SK-N-MC (cell line): ENCODE data around the gene CHD9.

Experiments
- DNase-seq: peaks from one replicate; pipeline ENCODE4 v3.0.0-alpha.2; 2011; ENCODE audit warnings: low read depth, low spot score
- H3K27ac ChIP-seq: fragments of 200-600 bp; sonication (generic); 2 replicates; pipeline ENCODE4 v1.5.1; 2016; ENCODE audit warnings: mixed run types
- H3K36me3 ChIP-seq: fragments of 200-600 bp; sonication (generic); 2 replicates; pipeline ENCODE4 v1.6.1; 2017; ENCODE audit warnings: antibody characterized with exemption, low read length, mixed read lengths; ENCODE audit not compliant: insufficient read depth
- H3K4me3 ChIP-seq: fragments of 200-600 bp; sonication (generic); 2 replicates; pipeline ENCODE4 v1.5.1; 2016
- H3K9ac ChIP-seq: fragments of 200-600 bp; sonication (generic); 2 replicates; pipeline ENCODE4 v1.8.0; 2017; ENCODE audit warnings: mixed run types, mixed read lengths; ENCODE audit not compliant: insufficient read length
- H3K9me3 ChIP-seq: fragments of 200-600 bp; sonication (generic); 2 replicates; pipeline ENCODE4 v1.6.1; 2017; ENCODE audit warnings: low read depth, mild to moderate bottlenecking, antibody characterized with exemption, low read length, moderate library complexity, mixed read lengths
- EZH2 ChIP-seq: fragments of 200-600 bp; sonication (generic); IDR thresholded peaks from one replicate; pipeline ENCODE4 v1.6.1; 2017; ENCODE audit warnings: antibody characterized with exemption
- FOXP2 ChIP-seq: optimal IDR thresholded peaks from 2 replicates; pipeline ENCODE3; 2011; ENCODE audit warnings: mild to moderate bottlenecking, moderate library complexity; ENCODE audit not compliant: insufficient read depth; ENCODE audit errors: extremely low read length, control extremely low read depth
- POLR2AphosphoS5 ChIP-seq: IDR thresholded peaks from 2 replicates; pipeline ENCODE4 v1.6.1; 2012; ENCODE audit warnings: mild to moderate bottlenecking, low read depth, low read length, borderline replicate concordance

CHD9 gene

DNA sequence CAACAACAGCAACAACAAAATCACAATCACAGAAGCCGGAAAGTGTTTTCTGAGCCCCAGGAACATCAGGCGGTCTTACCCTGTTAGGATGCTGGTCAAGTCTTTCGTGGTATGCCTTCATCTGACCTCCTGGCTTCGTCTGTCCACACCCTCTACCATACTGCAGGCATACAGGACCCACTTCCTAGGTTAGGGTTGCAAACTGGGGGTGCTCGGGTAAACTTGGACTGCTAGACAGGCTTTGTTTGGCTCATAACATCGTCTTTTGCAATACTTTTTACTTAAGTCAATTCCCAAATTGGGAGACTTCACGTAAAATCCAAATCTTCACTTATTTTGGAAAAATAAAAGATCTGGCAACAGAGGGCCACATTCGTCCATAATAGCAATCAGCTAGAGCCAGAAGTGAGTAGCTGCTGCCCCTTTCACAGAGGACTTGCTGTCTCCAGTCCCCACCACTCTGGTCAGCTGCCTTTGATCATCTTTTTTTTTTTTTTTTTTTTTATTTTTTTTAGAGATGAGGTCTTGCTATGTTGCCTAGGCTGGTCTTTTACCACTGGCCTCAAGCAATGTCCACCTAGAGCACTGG, 30.0 kb downstream of the CHD9 start:
- peak overlapping the region; percentile 71 for H3K4me3 ChIP-seq
- no peaks in the 10 kb centered on the region for H3K36me3 ChIP-seq
- no peak for TF ChIP-seq FOXP2
- TF ChIP-seq EZH2, result no peak
- no peak for TF ChIP-seq POLR2AphosphoS5
- peak overlapping the region; percentile 99 for H3K27ac ChIP-seq
- no peak overlapping the region for H3K9ac ChIP-seq
- H3K9me3 ChIP-seq, result no peaks in the 10 kb centered on the region
- DNase-seq, result no peak

DNA sequence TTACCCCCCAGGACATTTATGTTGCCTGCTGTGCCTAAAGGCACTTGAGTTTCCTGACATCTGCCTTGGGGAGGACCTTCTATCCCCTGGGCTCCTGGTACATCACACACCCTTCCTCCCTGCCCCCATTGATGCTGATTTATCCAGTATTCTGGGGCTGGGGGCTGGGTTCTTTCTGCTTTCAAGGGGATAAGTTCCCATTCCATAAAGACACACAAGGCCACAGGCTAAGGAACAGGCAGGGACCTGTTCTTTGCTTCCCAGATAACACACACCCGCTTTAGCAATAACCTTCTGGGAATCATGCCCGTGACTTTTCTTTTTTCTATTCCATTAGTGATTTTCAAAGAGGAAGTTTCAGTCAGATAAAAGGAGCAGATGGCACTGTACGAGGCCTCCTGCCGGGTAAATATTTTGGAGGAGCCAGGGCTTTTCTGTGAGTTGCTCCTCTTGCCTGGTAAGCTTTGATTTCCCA, 30.6 kb downstream of the CHD9 start:
- peak overlapping the region; percentile 99 for H3K27ac ChIP-seq
- peak overlapping the region; percentile 75 for H3K9ac ChIP-seq
- H3K9me3 ChIP-seq, result no peaks in the 10 kb centered on the region
- no peak for DNase-seq
- H3K4me3 ChIP-seq, result peak overlapping the region; percentile 71
- no peaks in the 10 kb centered on the region for H3K36me3 ChIP-seq
- TF ChIP-seq POLR2AphosphoS5 (no peak), EZH2 (no peak), FOXP2 (no peak)

DNA sequence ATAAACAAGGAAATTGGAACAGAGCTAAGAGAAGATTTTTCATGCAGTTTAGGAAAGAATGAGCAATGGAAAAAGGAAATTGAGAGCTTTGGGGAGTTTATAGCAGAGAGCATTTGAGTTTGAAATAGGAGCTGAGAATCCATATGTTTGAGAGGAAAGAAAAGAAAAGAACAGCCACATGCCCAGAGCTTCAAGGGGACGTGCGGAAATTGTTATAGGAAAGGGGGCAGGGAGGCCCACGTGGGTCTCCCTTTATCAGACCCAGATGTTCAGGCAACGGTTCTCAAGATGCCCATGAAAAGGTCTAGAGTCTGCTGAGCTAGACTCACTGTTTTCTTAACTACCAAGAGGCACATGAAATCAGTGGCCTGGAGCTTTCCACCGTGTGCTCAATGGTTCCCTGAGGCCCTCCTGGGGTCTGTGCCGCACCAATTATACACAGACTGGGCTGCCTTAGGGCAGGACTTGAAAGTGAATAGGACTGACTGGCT, 31.2 kb downstream of the CHD9 start:
- Histone ChIP-seq H3K9me3 (no peaks in the 10 kb centered on the region), H3K4me3 (peak overlapping the region; percentile 71), H3K36me3 (no peaks in the 10 kb centered on the region), H3K9ac (peak overlapping the region; percentile 75), H3K27ac (peak overlapping the region; percentile 99)
- TF ChIP-seq POLR2AphosphoS5, result no peak; the same call in 1 of the 2 replicates
- TF ChIP-seq EZH2, result no peak
- TF ChIP-seq FOXP2, result no peak
- DNase-seq, result no peak

DNA sequence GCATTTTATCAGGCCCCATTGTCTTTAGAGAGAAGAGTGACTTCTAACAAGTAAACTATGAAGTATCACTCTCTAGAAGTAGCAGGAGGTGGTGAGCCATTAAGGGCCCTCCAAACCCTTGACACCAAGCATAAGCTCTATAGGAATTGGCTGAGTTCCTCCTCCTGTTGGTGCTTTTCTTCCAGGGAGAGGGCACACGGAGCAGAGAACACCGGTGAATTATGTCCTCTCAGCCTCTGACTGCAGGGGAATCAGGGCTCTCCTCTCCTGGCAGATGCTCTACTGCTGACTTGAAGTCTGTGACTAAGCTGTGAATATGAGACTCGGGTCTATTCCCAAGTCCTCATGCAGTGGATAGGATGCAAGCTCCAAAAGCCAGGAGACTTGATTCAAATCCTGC, 32.3 kb downstream of the CHD9 start:
- Histone ChIP-seq H3K4me3 (no peak overlapping the region), H3K36me3 (no peaks in the 10 kb centered on the region), H3K9me3 (no peaks in the 10 kb centered on the region), H3K27ac (no peak overlapping the region), H3K9ac (no peak overlapping the region)
- TF ChIP-seq EZH2 (no peak), FOXP2 (no peak), POLR2AphosphoS5 (no peak)
- DNase-seq, result no peak

DNA sequence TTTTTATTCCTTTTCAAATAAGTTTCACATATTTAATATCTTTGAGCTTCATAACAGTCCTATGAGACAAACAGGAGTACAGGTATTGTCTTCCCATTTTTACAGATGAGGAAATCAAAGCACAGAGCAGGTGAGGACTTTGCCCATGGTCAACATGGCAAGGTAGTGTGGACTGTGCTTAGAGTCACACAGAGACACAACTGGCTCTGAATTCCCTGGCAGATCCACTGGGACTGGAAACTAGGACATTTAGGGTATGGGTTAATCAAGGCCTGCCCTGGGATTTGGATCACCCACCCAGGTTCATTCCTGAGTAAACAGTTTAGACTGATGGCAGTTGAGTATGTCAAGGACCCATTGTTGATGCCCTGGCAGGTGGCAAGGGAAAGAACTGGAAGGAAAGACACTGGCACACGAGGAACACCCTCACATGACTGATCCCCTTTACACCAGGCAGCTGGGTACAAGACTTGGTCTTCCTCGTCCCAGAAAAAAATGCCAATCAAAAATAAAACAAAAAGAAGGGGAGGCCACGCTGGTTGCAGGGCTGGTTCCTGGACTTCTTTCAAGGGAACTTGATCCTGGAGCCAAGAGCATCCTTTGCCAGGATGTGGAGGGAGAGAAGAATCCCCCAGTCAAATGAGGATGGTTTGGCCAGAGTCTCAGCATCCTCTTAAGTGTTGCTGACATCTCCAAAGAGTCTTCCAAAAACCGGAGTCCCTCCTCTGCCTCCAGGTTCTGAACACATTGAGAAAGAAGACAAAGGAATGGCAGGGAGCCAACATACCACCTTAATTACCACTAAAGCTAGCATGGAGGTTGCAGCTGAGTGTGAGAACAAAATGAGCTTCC, 34.9 kb downstream of the CHD9 start:
- no peaks in the 10 kb centered on the region for H3K9me3 ChIP-seq
- DNase-seq, result no peak
- TF ChIP-seq EZH2 (no peak), FOXP2 (no peak), POLR2AphosphoS5 (no peak)
- no peak overlapping the region for H3K27ac ChIP-seq
- no peaks in the 10 kb centered on the region for H3K36me3 ChIP-seq
- no peak overlapping the region for H3K9ac ChIP-seq
- H3K4me3 ChIP-seq, result no peak overlapping the region

DNA sequence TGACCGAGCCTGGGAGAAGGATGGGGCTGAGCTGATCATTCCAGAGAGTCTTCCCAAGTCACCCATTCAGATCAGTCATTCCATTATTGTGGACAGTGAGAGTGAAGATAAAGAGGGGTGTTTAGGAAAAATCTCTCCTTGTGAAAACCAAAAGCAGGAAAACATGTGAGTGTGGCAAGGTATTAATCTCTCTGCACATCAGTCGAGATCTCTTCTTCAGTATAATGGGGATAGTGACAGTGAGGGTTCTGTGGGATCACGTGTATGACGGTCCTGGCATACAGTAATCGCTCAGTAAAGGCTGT, 35.4 kb downstream of the CHD9 start:
- Histone ChIP-seq H3K9ac (no peak overlapping the region), H3K36me3 (no peaks in the 10 kb centered on the region), H3K27ac (no peak overlapping the region), H3K4me3 (peak overlapping the region; percentile 18; the same call in 1 of the 2 replicates), H3K9me3 (no peaks in the 10 kb centered on the region)
- DNase-seq, result no peak
- no peak for TF ChIP-seq POLR2AphosphoS5
- no peak for TF ChIP-seq FOXP2
- no peak for TF ChIP-seq EZH2

DNA sequence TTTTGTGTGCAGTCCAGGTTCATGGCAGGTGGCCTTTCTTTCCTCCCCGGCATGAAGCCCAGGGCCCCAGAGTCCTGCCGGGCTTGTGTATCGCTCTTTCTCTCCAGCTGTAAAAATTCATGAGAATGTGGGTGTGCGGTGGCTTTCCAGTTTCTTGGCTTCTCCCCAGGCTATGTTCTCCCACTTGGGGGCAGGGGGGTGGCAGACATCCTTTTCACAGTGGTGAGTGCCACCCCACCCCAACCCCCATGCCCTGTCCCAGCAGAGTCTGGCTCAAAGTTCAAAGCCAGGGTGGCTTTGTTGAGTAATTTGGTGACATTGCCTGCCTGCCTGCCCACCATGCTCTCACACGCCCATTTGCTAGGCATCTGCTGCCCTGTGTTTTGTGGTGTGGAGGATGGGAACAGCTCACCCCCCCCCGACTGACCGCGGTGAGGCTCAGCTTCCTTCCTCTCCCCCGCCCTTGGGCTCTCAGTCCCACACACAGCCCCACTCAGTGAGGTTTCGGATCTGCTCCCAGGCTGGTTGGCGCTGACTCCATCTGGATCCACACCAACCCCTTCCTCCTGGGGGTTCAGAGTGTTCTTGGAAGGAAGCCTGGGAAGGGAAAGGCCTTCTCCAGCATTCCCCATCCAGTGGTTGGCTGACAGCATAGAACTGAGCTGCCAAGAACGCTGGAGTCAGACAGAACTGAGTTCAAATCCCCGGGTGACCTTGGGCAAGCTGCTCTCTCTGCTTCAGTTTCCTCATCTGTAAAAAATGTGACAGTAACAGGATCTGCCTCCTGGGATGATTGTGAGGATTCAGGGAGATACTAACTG, 36.0 kb downstream of the CHD9 start:
- H3K9ac ChIP-seq, result no peak overlapping the region

More for the DNA sequence above, 36.0 kb downstream of the CHD9 start:
- DNase-seq, result no peak
- H3K36me3 ChIP-seq, result no peaks in the 10 kb centered on the region
- TF ChIP-seq EZH2, result no peak
- TF ChIP-seq POLR2AphosphoS5, result no peak
- no peak for TF ChIP-seq FOXP2
- no peaks in the 10 kb centered on the region for H3K9me3 ChIP-seq
- H3K4me3 ChIP-seq, result peak overlapping the region; percentile 51
- H3K27ac ChIP-seq, result peak overlapping the region; percentile 87; the same call in 1 of the 2 replicates
